Adrenal gland (tissue), 19 donors: ENCODE results near the gene ITIH4. TPM values are rescaled to one million over a fixed set of nuclear protein-coding genes. Genes with fewer than 3 reads are reported as not detected.
A peak's percentile ranks its signal among the peaks of the same experiment; 100 is the strongest.

Experiments used
- DNase-seq, 7 donors: peaks; one replicate each; pipeline ENCODE4 v3.0.0-alpha.2; 2019 to 2020
- H3K27ac ChIP-seq, 5 donors: fragments of 200-600 bp; sonication (generic) in 4 of 5; 1 replicate in 3 of 5; 2 replicates in 2 of 5; pipeline versions ENCODE4 v1.5.1 to v1.8.0; 2016 to 2020; ENCODE audit warnings: mild to moderate bottlenecking in 1 of 5
- H3K27me3 ChIP-seq: fragments of 200-600 bp; 2 replicates; pipeline ENCODE4 v1.8.0; 2021
- H3K36me3 ChIP-seq, 2 donors: fragments of 200-600 bp; replicated peaks in 1 of 2; 1 replicate in 1 of 2; 2 replicates in 1 of 2; pipeline versions ENCODE4 v1.5.1 to v1.8.0; 2018 to 2022
- H3K4me1 ChIP-seq, 2 donors: fragments of 200-600 bp; replicated peaks in 1 of 2; 1 replicate in 1 of 2; 2 replicates in 1 of 2; pipeline versions ENCODE4 v1.5.1 to v1.8.0; 2018 to 2021
- H3K4me3 ChIP-seq, 4 donors: fragments of 200-600 bp; sonication (generic) in 3 of 4; one replicate each; pipeline ENCODE4 v1.5.1; 2016 to 2018
- H3K9me3 ChIP-seq, 3 donors: fragments of 200-600 bp; sonication (generic) in 1 of 3; replicated peaks in 1 of 3; 1 replicate in 2 of 3; 2 replicates in 1 of 3; pipeline versions ENCODE4 v1.5.1 to v1.8.0; 2016 to 2021
- POLR2A ChIP-seq, 2 donors: fragments of 450-650 bp; IDR thresholded peaks; one replicate each; pipeline ENCODE4 v1.6.1; 2017; ENCODE audit warnings: antibody characterized with exemption in 2 of 2, mild to moderate bottlenecking in 2 of 2, moderate library complexity in 1 of 2
- WGBS, 4 donors: extraction: QIAGEN DNeasy Blood & Tissue Kit in 2 of 4; methylation state at CpG; one replicate each; pipeline versions ENCODE4 v1.1.5 to v1.1.7; 2013 to 2017; 5-methylcytosine and 5-hydroxymethylcytosine counted together
- intact Hi-C, 2 donors: fragments of 100-400 bp; cut with DNase I; formaldehyde crosslinking; loops; one replicate each; pipeline versions ENCODE4 v1.14.1 to v1.15.0; 2022 to 2023
- long read RNA-seq, 10 donors: library from polyadenylated mRNA in 3 of 10; unstranded in 2 of 10; stranded (forward) in 1 of 10; transcript quantifications; one replicate each; pipeline ENCODE4 v2.0.0 and lab custom pipeline, GENCODE V29; 2021 to 2026
- polyA plus RNA-seq, 3 donors: library from polyadenylated mRNA; stranded (reverse); fragments of 200-250 nt in 2 of 3; fragments of 350-450 nt in 1 of 3; fragmentation: Illumina TruSeq in 1 of 3; extraction: RNeasy Lipid Tissue Mini Kit (QIAGEN cat#74804) in 1 of 3; gene quantifications; one replicate each; pipeline ENCODE4 v1.2.3, GENCODE V29; 2013 to 2014
- total RNA-seq, 9 donors: library from RNA; depleted of rRNA in 4 of 9; stranded (reverse); fragments of >200 nt in 4 of 9; fragments of 120-200 nt in 1 of 9; fragmentation: NEBNext Ultra II Directional in 1 of 9; extraction: Animal tissue kit (Norgen Biotek cat#: 25700) in 1 of 9; gene quantifications; one replicate each; pipeline versions ENCODE4 v1.1.0 to v1.2.4, GENCODE V29; 2013 to 2023
- TF ChIP-seq, protein P1 (sequence below), 6 experiments: fragments of 450-650 bp in 4 of 6; fragments of 200-600 bp in 2 of 6; sonication (generic) in 1 of 6; IDR thresholded peaks; 1 replicate in 5 of 6; 2 replicates in 1 of 6; pipeline versions ENCODE4 v1.5.1 to v1.8.0; 2016 to 2021; ENCODE audit warnings: antibody characterized with exemption in 6 of 6, mild to moderate bottlenecking in 2 of 6, moderate library complexity in 1 of 6
- donor health status: healthy with polysubstance abuse.
- donor health status: Bipolar disorder and iron deficiency.
- donor health status: DM: yes; HTN: yes; CAD: no.
- donor health status: DM: no; HTN: no; CAD: no.
- donor health status: DM: no; HTN: no; CAD: no.
- donor health status: DM: yes; HTN: yes; CAD: no.

ITIH4 gene
- total RNA-seq = 100 to 1,000 TPM in 2 of 9 donors, 10 to 100 TPM in 6, 1 to 10 TPM in 1; 6.4 to 221 (median 33.0) TPM
- polyA plus RNA-seq = 10 to 100 TPM; 10.6 to 71.6 (median 70.7) TPM
- long read RNA-seq, donor 1 = 0 reads
- long read RNA-seq, donor 2 = 0 reads
- long read RNA-seq, donor 3, partial matches to known transcripts = 0 of 1 reads
- long read RNA-seq, donor 3, other reads (novel, unspliced or antisense) = 0 of 1 reads
- long read RNA-seq, donor 4, transcript ITIH4-201 (24 exons, 3,336 nt) = major isoform, 9 of 47 reads
- long read RNA-seq, donor 4, transcript ITIH4-202 (22 exons, 2,872 nt) = minor isoform, 8 of 47 reads
- long read RNA-seq, donor 4, partial matches to known transcripts = 22 of 47 reads
- long read RNA-seq, donor 4, other reads (novel, unspliced or antisense) = 6 of 47 reads
- long read RNA-seq, donor 5, transcript ITIH4-202 (22 exons, 2,872 nt) = major isoform, 31 of 128 reads
- long read RNA-seq, donor 5, transcript ITIH4-201 (24 exons, 3,336 nt) = minor isoform, 17 of 128 reads
- long read RNA-seq, donor 5, partial matches to known transcripts = 36 of 128 reads
- long read RNA-seq, donor 5, other reads (novel, unspliced or antisense) = 39 of 128 reads
- long read RNA-seq, donor 6, partial matches to known transcripts = 2 of 2 reads
- long read RNA-seq, donor 6, other reads (novel, unspliced or antisense) = 0 of 2 reads
- long read RNA-seq, donor 7 = 0 reads
- long read RNA-seq, donor 8, partial matches to known transcripts = 0 of 1 reads
- long read RNA-seq, donor 8, other reads (novel, unspliced or antisense) = 0 of 1 reads
- long read RNA-seq, donor 9 = 0 reads
- long read RNA-seq, donor 10, partial matches to known transcripts = 0 of 1 reads
- long read RNA-seq, donor 10, other reads (novel, unspliced or antisense) = 0 of 1 reads

GRCh38 chr3:52830535-52831258 lies at the start of gene ITIH4:
ITIH4 (minus strand) TSS chr3:52830672; CDS start chr3:52830642, 30 bp downstream.
- no peaks in the 10 kb centered on the region for H3K27me3 ChIP-seq
- 65 to 81% (median 73%) methylated on average over 10 to 16 of the region's 16 CpGs for WGBS, 4 donors
- H3K36me3 ChIP-seq = no peaks in the 10 kb centered on the region
- intact Hi-C loops = no loop called here
- no peak within 1 kb of the TSS for H3K4me3 ChIP-seq
- peak within 1 kb of the TSS in 3 of 5 donors; percentile 33 to 89 (median 77) for H3K27ac ChIP-seq
- peak in 6 of 7 donors; percentile 27 to 82 (median 63) for DNase-seq
- peaks cover 18 to 24% of the 10 kb centered on the region in 2 donors for H3K4me1 ChIP-seq
- no peaks in the 10 kb centered on the region for H3K9me3 ChIP-seq
- no peak for TF ChIP-seq POLR2A (IDR thresholded peaks at IDR 0.05)
- TF ChIP-seq, protein P1, sequence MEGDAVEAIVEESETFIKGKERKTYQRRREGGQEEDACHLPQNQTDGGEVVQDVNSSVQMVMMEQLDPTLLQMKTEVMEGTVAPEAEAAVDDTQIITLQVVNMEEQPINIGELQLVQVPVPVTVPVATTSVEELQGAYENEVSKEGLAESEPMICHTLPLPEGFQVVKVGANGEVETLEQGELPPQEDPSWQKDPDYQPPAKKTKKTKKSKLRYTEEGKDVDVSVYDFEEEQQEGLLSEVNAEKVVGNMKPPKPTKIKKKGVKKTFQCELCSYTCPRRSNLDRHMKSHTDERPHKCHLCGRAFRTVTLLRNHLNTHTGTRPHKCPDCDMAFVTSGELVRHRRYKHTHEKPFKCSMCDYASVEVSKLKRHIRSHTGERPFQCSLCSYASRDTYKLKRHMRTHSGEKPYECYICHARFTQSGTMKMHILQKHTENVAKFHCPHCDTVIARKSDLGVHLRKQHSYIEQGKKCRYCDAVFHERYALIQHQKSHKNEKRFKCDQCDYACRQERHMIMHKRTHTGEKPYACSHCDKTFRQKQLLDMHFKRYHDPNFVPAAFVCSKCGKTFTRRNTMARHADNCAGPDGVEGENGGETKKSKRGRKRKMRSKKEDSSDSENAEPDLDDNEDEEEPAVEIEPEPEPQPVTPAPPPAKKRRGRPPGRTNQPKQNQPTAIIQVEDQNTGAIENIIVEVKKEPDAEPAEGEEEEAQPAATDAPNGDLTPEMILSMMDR (IDR thresholded peaks at IDR 0.05) = no peak

- Histone ChIP-seq H3K27me3 (no peaks in the 10 kb centered on the region), H3K36me3 (no peaks in the 10 kb centered on the region), H3K4me3 (no peak overlapping the region), H3K27ac (no peak overlapping the region), H3K9me3 (no peaks in the 10 kb centered on the region), H3K4me1 (peaks cover 3 to 6% of the 10 kb centered on the region in 2 donors)
- TF ChIP-seq, protein P1 (IDR thresholded peaks at IDR 0.05) = no peak
- no peak for TF ChIP-seq POLR2A (IDR thresholded peaks at IDR 0.05)
- WGBS, 4 donors = 92 to 97% (median 94%) methylated on average over 5 of the region's 5 CpGs
- intact Hi-C loops = no loop called here
- no peak for DNase-seq
Measured at GRCh38 chr3:52880047-52880446, 49.6 kb upstream of the ITIH4 start.

DNA sequence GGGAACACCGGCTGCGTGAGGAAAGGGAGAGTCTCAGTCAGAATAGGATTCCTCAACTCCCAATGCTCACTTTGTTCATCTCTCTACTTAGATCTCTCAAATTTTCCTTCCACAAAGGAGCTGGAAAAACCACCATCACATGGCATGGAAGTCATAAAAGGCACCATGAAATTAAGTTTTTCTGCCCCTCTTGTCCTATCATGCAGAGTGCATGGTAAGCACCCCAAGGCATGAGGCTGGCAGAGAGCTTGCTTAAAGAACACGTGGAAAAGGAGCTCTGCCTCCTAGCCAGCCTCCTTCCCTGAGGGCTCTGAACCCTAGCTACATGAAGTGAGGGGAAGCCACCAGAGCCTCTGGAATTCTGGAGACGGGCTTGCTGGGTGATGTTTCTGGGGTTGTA lies 49.1 kb upstream of the ITIH4 start:
- Histone ChIP-seq H3K4me3 (no peak overlapping the region), H3K36me3 (no peaks in the 10 kb centered on the region), H3K27me3 (no peaks in the 10 kb centered on the region), H3K27ac (no peak overlapping the region), H3K4me1 (peaks cover 5 to 9% of the 10 kb centered on the region in 2 donors), H3K9me3 (no peaks in the 10 kb centered on the region)
- intact Hi-C loops = no loop called here
- WGBS, 4 donors = 91 to 100% (median 94%) methylated on average over 3 to 4 of the region's 4 CpGs
- TF ChIP-seq, protein P1 (IDR thresholded peaks at IDR 0.05) = no peak
- TF ChIP-seq POLR2A (IDR thresholded peaks at IDR 0.05) = no peak
- no peak for DNase-seq
